GM23338 (cell line): Measurements from ENCODE around the gene MAP3K14. TPM values are rescaled to one million over a fixed set of nuclear protein-coding genes. Genes with fewer than 3 reads are reported as not detected.

ENCODE experiments used
- ATAC-seq: fragments of 200-7000 bp; cut with Tn5 transposase; 3 replicates; pipeline ENCODE4 v1.9.1; 2020
- DNase-seq: peaks from one replicate; pipeline ENCODE4 v3.0.0-alpha.2; 2015; ENCODE audit warnings: low spot score
- H2AFZ ChIP-seq: fragments of 200-600 bp; sonication (generic); 2 replicates; pipeline ENCODE4 v1.8.0; 2016; ENCODE audit warnings: antibody characterized with exemption, mild to moderate bottlenecking, moderate library complexity
- H3F3A ChIP-seq: fragments of 200-600 bp; sonication (generic); replicated peaks from 2 replicates; pipeline ENCODE4 v1.8.0; 2017; ENCODE audit warnings: antibody characterized with exemption, mixed run types, low read depth
- H3K27ac ChIP-seq: fragments of 200-600 bp; sonication (generic); 2 replicates; pipeline ENCODE4 v1.6.1; 2016; ENCODE audit warnings: low read depth
- H3K27me3 ChIP-seq: fragments of 200-600 bp; sonication (generic); 2 replicates; pipeline ENCODE4 v1.8.0; 2016; ENCODE audit warnings: mild to moderate bottlenecking, mixed run types, moderate library complexity; ENCODE audit not compliant: insufficient read depth
- H3K36me3 ChIP-seq: fragments of 200-600 bp; sonication (generic); 2 replicates; pipeline ENCODE4 v1.8.0; 2016; ENCODE audit warnings: mild to moderate bottlenecking; ENCODE audit not compliant: insufficient read depth
- H3K4me1 ChIP-seq: fragments of 200-600 bp; sonication (generic); 2 replicates; pipeline ENCODE4 v1.8.0; 2016; ENCODE audit warnings: mild to moderate bottlenecking, moderate library complexity; ENCODE audit not compliant: insufficient read depth
- H3K4me2 ChIP-seq: fragments of 200-600 bp; sonication (generic); 2 replicates; pipeline ENCODE4 v1.7.1; 2017; ENCODE audit warnings: mixed run types
- H3K4me3 ChIP-seq: fragments of 200-600 bp; sonication (generic); 2 replicates; pipeline ENCODE4 v1.6.1; 2016; ENCODE audit warnings: mixed run types
- H3K79me2 ChIP-seq: fragments of 200-600 bp; sonication (generic); replicated peaks from 2 replicates; pipeline ENCODE4 v1.8.0; 2017; ENCODE audit warnings: mild to moderate bottlenecking; ENCODE audit not compliant: insufficient read depth
- H3K9me2 ChIP-seq: fragments of 200-600 bp; sonication (generic); 2 replicates; pipeline ENCODE4 v1.8.0; 2017; ENCODE audit not compliant: insufficient read depth
- H4K20me1 ChIP-seq: fragments of 200-600 bp; sonication (generic); replicated peaks from 2 replicates; pipeline ENCODE4 v1.8.0; 2017; ENCODE audit warnings: mild to moderate bottlenecking; ENCODE audit not compliant: insufficient read depth
- H3K27ac Mint-ChIP-seq: 2 replicates; pipeline ENCODE4 v1.8.0; 2020; ENCODE audit warnings: inconsistent platforms, mild to moderate bottlenecking, moderate library complexity, mixed read lengths
- H3K27me3 Mint-ChIP-seq: 3 replicates; pipeline ENCODE4 v1.8.0; 2022; ENCODE audit warnings: low read depth, mild to moderate bottlenecking, moderate library complexity, mixed read lengths, inconsistent platforms; ENCODE audit not compliant: insufficient read depth, poor library complexity
- H3K36me3 Mint-ChIP-seq: 3 replicates; pipeline ENCODE4 v1.8.0; 2021; ENCODE audit warnings: low read depth, mild to moderate bottlenecking, inconsistent platforms, moderate library complexity, mixed read lengths
- H3K4me1 Mint-ChIP-seq: 3 replicates; pipeline ENCODE4 v1.8.0; 2020; ENCODE audit warnings: mild to moderate bottlenecking, inconsistent platforms, mixed read lengths
- H3K4me3 Mint-ChIP-seq: 3 replicates; pipeline ENCODE4 v1.8.0; 2021; ENCODE audit warnings: moderate library complexity, mild to moderate bottlenecking, inconsistent platforms, mixed read lengths
- H3K9me3 Mint-ChIP-seq: 3 replicates; pipeline ENCODE4 v1.8.0; 2020; ENCODE audit warnings: moderate library complexity, mild to moderate bottlenecking, inconsistent platforms, mixed read lengths
- CREB1 ChIP-seq: fragments of 250-450 bp; sonication (Bioruptor Pico); IDR thresholded peaks from 2 replicates; pipeline ENCODE4 v1.5.0; 2020; ENCODE audit warnings: low read depth, mild to moderate bottlenecking, moderate library complexity
- CTCF ChIP-seq, 2 experiments: fragments of 200-600 bp in 1 of 2; sonication (generic) in 1 of 2; conservative IDR thresholded peaks; 2 replicates each; pipeline versions ENCODE4 v1.5.1 to v1.6.1; 2016 to 2017; ENCODE audit warnings: antibody characterized with exemption in 2 of 2, low read depth in 2 of 2, mild to moderate bottlenecking in 2 of 2, moderate library complexity in 1 of 2
- EZH2phosphoT487 ChIP-seq: fragments of 200-600 bp; sonication (generic); IDR thresholded peaks from one replicate; pipeline ENCODE4 v1.8.1; 2018; ENCODE audit warnings: antibody characterized with exemption; ENCODE audit not compliant: unreplicated experiment
- NANOG ChIP-seq: IDR thresholded peaks from 2 replicates; pipeline ENCODE4 v1.6.1; 2016; ENCODE audit warnings: antibody characterized with exemption, borderline replicate concordance
- POLR2AphosphoS5 ChIP-seq: IDR thresholded peaks from 2 replicates; pipeline ENCODE4 v1.6.1; 2016; ENCODE audit warnings: antibody characterized with exemption, low read depth
- REST ChIP-seq: IDR thresholded peaks from one replicate; pipeline ENCODE4 v1.6.1; 2018; ENCODE audit warnings: antibody characterized with exemption; ENCODE audit not compliant: unreplicated experiment
- STAT1 ChIP-seq: IDR thresholded peaks from one replicate; pipeline ENCODE4 v1.6.1; 2016; ENCODE audit warnings: antibody characterized with exemption; ENCODE audit not compliant: unreplicated experiment
- ZNF114 ChIP-seq: fragments of 250-450 bp; sonication (Bioruptor Pico); IDR thresholded peaks from 2 replicates; pipeline ENCODE4 v1.5.0; 2020; ENCODE audit warnings: mild to moderate bottlenecking, moderate library complexity
- ZNF462 ChIP-seq: fragments of 250-450 bp; sonication (Bioruptor Pico); IDR thresholded peaks from 2 replicates; pipeline ENCODE4 v1.5.0; 2020; ENCODE audit warnings: mild to moderate bottlenecking, moderate library complexity
- polyA plus RNA-seq: library from polyadenylated mRNA; unstranded; fragments of >200 nt; fragmentation: Nextera tagmentation; extraction: Ambion mirVana; gene quantifications from 2 replicates; pipeline ENCODE4 v1.2.1, GENCODE V29; 2016
- total RNA-seq: library from RNA; depleted of rRNA; stranded (reverse); fragments of >200 nt; shearing (Covaris generic); gene quantifications from 2 replicates; pipeline ENCODE4 v1.2.3, GENCODE V29; 2014

MAP3K14 gene
- total and polyA plus RNA-seq, 2 experiments from 2014 or later, result 1.3 to 4.9 TPM

GRCh38 chr17:45313996-45314740 is 2.7 kb downstream of the MAP3K14 start (continued):
- no peak for TF ChIP-seq NANOG
- TF ChIP-seq POLR2AphosphoS5, result no peak
- no peak for TF ChIP-seq REST

- H3K79me2 ChIP-seq, result peaks cover 52% of the 10 kb centered on the region
- Mint-ChIP-seq H3K4me3 (no peak overlapping the region), H3K27ac (no peak overlapping the region), H3K4me1 (peaks cover 23% of the 10 kb centered on the region), H3K36me3 (no peaks in the 10 kb centered on the region; the same call in 1 of the 3 replicates), H3K27me3 (peaks cover 11% of the 10 kb centered on the region), H3K9me3 (no peaks in the 10 kb centered on the region)
- peaks cover 24% of the 10 kb centered on the region for H3K4me1 ChIP-seq
- no peak for ATAC-seq
- no peak overlapping the region for H3K27ac ChIP-seq
- H4K20me1 ChIP-seq, result peaks cover 30% of the 10 kb centered on the region
- H3K4me3 ChIP-seq, result no peak overlapping the region
- no peak overlapping the region for H3K4me2 ChIP-seq
- H3F3A ChIP-seq, result peaks cover 18% of the 10 kb centered on the region
- H3K9me2 ChIP-seq, result no peaks in the 10 kb centered on the region
- H3K27me3 ChIP-seq, result peaks cover 17% of the 10 kb centered on the region
- DNase-seq, result no peak
- no peak overlapping the region for H2AFZ ChIP-seq
- H3K36me3 ChIP-seq, result no peaks in the 10 kb centered on the region
- TF ChIP-seq ZNF462 (no peak), CTCF (conservative IDR thresholded peaks at IDR 0.05; ENCODE audit: low read depth in 2 of 2) (no peak), CREB1 (no peak), ZNF114 (no peak), REST (no peak), NANOG (no peak), EZH2phosphoT487 (no peak), STAT1 (no peak)
Observed at GRCh38 chr17:45313421-45313771, 3.4 kb downstream of the MAP3K14 start.
